HL-60 (cell line): Measurements from ENCODE around the gene UFD1.

Source experiments
- POLR2AphosphoS5 ChIP-seq: IDR thresholded peaks from 2 replicates; pipeline ENCODE4 v1.6.1; 2012; ENCODE audit warnings: low read depth
- TF ChIP-seq, protein P1 (sequence below): IDR thresholded peaks from one replicate; pipeline ENCODE4 v1.5.1; 2011; ENCODE audit warnings: low read length, control low read depth, inconsistent platforms; ENCODE audit not compliant: insufficient read depth

DNA sequence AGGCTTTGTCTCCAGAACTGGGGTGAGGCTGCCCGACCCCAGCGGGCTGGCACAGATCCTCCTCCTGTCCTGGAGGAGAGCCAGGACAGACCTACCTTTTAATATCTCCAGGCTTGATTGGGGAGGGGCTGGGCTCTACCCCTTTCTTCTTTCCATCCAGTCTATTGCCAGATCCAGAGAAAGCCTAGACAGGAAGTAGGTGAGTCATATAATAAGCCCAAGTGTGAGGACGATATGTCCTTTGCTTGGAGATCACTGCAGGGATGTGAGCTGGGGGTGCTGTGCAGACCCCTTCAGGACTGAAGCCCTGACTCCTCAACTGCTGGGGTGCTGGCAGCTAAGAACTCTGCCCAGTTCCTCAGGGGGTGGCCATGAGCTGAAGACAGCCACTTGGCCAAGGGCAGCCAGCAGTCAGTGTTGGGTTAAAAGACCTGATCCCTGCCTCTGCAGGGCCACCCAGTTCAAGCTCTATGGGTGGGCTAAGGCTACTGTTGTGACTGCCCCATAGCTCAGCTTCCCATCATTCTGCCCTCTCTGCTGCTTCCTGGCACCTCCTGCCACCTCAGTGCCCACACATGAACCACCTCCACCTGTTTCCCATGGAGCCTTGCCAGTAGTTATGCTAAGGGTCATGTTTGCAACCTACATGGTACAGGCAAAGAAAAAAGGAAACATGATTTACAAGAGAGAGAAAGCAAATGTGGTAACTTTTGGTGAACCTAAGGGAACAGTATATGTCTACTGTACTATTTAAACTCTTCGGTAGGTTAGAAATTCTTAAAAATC, 23.2 kb downstream of the UFD1 start:
- TF ChIP-seq, protein P1, sequence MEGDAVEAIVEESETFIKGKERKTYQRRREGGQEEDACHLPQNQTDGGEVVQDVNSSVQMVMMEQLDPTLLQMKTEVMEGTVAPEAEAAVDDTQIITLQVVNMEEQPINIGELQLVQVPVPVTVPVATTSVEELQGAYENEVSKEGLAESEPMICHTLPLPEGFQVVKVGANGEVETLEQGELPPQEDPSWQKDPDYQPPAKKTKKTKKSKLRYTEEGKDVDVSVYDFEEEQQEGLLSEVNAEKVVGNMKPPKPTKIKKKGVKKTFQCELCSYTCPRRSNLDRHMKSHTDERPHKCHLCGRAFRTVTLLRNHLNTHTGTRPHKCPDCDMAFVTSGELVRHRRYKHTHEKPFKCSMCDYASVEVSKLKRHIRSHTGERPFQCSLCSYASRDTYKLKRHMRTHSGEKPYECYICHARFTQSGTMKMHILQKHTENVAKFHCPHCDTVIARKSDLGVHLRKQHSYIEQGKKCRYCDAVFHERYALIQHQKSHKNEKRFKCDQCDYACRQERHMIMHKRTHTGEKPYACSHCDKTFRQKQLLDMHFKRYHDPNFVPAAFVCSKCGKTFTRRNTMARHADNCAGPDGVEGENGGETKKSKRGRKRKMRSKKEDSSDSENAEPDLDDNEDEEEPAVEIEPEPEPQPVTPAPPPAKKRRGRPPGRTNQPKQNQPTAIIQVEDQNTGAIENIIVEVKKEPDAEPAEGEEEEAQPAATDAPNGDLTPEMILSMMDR = no peak
- no peak for TF ChIP-seq POLR2AphosphoS5
